Fibroblast of peridontal ligament (primary cell): ENCODE data around the gene SLC25A24.
A peak's percentile ranks its signal among the peaks of the same experiment; 100 is the strongest.
"Not testable (repeated sequence)": the region's sequence is repeated elsewhere in the genome, so short reads cannot be mapped to it uniquely, and the experiment has no call there.

Experiments used
- DNase-seq: peaks from one replicate; pipeline ENCODE4 v3.0.0-alpha.2; 2010; ENCODE audit errors: extremely low read depth

Gene SLC25A24

DNA sequence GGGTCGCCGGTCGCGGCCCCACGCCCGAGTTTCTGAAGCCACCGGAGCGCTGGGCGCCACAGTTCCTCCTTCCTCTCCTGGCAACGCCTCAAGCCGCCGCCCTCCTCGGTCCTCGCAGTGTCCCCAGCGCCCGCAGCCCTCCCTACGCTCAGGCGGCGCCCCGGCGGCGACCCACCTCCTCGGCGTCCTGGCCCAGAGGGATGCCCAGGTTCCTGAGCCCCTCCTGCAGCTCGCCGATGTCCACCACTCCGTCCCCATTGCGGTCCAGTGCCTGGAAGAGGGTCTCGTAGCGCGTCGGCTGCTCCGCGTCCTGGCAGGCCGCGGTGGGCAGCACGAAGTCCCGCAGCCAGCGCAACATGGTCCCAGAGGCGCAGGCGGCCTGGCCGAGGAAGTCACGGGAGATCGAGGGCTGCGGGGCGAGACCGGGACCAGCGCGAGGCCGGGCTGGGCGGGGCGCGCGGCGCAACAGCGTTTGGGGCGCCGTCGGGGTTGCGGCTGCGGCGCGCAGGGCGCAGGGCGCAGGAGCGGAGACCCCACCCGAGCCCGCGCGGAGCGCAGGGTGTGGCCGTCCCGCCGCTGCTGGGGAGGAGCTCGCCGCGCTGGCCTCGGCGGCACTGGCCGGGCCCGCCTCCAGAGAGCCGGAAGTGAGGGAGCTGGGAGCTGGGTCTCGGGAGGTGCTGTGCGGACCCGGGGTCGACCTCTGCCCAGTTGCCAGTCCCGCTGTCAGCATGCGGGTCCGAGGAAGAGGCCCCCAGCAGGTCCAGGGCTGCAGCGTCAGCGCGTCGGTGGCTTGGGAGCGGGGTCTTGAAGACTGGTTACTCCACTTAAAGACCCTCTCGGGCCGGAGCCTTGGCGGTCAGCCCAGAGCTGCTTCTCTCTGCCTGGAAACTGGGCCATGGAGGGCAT lies at the start of gene SLC25A24:
SLC25A24 (minus strand) TSS at position 563 of the 906 bp plus-strand sequence; CDS start at position 358, 205 bp downstream.
- peak; percentile 65 for DNase-seq

DNA sequence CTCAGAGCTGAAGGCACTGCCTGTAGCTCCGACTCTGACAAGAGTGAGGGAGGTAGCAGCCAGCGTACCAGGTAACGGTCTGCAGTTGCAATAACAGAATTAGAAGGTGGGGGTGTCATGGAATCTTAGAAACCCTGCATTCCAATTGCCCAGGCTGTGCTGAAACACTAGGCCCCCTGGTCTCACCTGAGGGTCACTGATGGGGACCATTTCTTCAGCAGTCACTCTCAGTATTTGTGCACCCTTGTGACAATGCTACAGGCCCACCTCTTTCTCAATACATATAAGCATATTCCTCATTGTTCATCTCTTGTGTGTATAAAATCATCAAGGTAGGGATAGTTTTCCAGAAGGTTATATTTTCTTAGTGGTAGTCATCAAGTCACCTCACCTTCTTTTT lies 43.8 kb upstream of the SLC25A24 start, which contains the start of gene NBPF4:
NBPF4 (minus strand) TSS at position 101 of the 400 bp plus-strand sequence. CDS start 315 bp downstream, outside the sequence.
- DNase-seq, result not testable (repeated sequence)

DNA sequence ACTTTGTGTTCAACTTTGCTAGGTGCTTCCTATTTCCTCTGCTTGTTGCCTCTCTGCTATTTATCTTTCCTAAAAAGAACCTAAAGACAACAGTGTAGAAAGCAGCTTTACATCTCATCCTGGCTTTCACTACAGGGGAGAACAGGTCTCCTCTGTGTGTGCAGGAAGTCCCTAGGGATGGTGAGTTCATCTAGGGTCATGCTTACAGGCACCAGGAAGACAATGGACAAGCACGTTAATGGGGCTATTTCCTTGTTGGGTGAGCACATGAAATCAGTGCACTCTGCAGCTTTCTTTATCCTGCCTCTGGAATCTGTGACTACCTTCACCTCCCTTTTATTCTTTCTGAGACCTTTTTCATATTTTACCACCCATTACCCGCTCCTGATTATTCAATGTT lies 39.3 kb upstream of the SLC25A24 start:
- DNase-seq, result not testable (repeated sequence)

GRCh38 chr1:108235308-108235707 lies 35.2 kb upstream of the SLC25A24 start:
- DNase-seq, result not testable (repeated sequence)

- not testable (repeated sequence) for DNase-seq
These were observed 32.0 kb upstream of the SLC25A24 start for GRCh38 chr1:108232183-108232582.

DNA sequence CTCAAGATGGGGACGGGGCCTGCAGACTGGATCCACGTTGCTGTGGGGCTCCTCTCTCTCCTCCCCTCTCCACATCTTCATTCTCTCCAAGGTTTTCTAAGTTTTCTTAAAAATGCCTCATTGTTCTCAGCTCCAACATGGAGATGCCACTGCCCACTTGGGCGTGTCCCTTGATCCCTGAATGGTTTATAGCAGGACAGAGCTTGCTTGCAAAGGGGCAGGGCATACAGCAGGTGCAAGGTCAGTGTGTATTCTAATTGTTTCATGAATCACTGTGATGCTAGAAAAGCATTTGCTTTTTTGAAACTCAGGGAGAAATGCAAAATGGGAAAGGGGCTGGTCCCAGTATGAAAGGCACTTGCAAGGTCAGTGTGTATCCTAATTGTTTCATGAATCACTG lies 29.8 kb upstream of the SLC25A24 start:
- not testable (repeated sequence) for DNase-seq

DNA sequence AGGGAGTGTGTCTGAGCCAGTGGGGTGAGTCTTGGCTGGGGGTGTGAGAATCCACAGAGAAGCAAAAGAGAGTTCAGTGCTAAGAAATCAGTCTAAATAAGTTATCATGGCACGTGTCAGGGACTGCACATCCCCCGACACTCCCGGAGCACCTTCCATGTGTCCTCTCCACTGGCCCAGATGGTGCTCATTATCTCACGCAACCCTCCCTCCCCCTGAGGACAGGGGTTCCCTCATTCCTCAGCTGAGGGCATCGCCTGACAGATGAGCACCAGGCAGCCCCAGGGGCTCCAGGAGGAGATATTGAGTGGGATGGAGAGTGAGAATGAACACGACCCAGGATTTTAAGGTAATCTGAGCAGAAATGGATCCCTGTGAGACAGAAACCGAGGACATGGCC lies 27.6 kb upstream of the SLC25A24 start:
- not testable (repeated sequence) for DNase-seq

DNA sequence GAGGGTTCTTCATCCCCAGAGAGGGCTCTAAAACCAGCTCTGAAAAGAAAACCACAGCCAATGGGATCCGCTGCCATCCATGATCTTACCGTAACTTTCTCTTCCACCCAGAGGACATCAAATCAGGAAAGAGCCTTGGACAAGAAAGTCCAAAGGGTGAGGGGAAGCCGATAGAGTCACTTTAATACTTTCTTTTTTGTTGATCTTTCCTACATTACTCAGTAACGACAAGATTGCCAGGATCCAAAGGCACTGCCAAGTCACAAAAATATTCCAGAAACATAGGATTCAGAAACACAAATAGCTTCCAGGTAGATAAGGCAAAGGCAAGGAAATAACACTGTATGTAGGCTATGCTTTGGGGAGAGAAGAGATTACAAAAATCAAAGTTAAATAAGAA lies 26.7 kb upstream of the SLC25A24 start:
- DNase-seq, result not testable (repeated sequence)

DNA sequence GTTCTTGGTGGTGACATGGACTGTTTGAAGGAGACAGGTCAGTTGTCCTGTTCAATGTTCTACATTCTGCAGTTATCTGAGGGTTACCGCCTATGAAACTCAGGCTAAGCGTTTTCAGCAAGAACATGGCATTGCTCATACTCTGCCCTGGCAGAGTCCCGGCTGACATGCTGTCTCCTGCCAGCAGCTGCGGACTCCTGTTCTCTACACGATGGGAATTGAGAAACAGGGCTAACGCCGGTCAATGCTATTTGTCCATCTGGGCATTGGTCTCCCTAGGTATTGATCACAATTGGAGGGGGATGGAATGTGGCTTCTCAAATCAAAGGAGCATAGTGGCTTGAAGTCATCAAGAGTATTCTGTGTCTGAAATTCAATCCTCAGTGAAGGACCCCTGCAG lies 23.1 kb upstream of the SLC25A24 start:
- not testable (repeated sequence) for DNase-seq

GRCh38 chr1:108217515-108218174 lies 17.5 kb upstream of the SLC25A24 start:
- DNase-seq, result not testable (repeated sequence)

- not testable (repeated sequence) for DNase-seq
These were observed 16.9 kb upstream of the SLC25A24 start for GRCh38 chr1:108217007-108217406.

GRCh38 chr1:108216028-108216890 lies 16.1 kb upstream of the SLC25A24 start:
- not testable (repeated sequence) for DNase-seq

DNA sequence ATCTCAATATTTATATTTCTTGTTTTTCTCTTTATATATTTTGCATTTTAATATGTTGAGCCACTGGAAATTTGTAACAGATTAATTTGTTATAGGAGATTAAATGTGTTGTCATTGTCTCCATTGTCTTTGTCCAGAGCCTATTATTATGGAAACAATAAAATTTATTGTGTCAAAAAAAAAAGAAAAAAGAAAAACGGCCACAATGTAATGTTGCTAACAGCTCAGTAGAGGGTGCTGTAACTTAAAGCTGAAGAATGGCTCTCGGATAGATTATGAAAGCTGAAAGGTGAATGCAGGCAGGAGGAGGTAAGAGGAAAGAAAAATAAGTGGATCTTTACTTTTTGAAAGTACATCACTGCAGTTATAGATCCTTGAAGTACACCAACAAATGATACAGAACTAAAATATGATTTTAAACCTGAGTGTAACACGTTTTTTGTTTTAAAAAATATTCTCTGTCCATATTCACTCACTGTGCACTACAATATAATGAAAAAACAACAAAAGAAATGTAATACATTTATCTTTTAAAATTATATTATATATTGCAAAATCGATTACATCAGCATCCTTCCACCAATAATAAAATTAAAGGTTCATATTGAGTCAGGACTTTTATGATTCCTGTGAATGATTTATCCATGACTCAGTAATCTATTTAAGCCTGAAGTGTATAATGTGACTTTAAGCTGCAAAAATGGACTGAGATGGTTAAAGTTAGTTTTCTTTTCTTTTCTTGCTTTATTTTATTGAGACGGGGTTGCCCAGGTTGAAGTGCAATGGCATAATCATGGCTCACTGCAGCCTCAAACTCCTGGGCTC lies 14.7 kb upstream of the SLC25A24 start:
- not testable (repeated sequence) for DNase-seq

- DNase-seq, result no peak
These were observed 10.9 kb upstream of the SLC25A24 start for GRCh38 chr1:108211014-108211413.

- DNase-seq, result no peak
These were observed 9.4 kb upstream of the SLC25A24 start for GRCh38 chr1:108209456-108210108.

GRCh38 chr1:108208724-108209446 lies 8.7 kb upstream of the SLC25A24 start:
- no peak for DNase-seq

- not testable (repeated sequence) for DNase-seq
These were observed 3.4 kb upstream of the SLC25A24 start for GRCh38 chr1:108203582-108203981.

DNA sequence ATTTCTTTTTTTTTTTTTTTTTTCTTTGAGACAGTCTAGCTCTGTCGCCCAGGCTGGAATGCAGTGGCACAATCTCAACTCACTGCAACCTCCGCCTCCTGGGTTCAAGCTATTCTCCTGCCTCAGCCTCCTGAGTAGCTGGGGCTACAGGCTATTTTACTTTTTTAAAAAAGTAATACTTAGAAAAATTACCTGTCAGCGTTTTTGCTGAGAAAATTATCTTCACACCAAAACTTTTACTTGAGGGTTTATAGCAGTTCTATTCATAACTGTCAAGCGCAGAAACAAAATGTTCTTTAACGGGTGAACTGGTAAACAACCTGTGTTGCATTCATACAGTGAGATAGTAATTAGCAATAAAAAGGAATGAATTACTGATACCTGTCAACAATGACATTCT lies 1.5 kb upstream of the SLC25A24 start:
- no peak for DNase-seq

DNA sequence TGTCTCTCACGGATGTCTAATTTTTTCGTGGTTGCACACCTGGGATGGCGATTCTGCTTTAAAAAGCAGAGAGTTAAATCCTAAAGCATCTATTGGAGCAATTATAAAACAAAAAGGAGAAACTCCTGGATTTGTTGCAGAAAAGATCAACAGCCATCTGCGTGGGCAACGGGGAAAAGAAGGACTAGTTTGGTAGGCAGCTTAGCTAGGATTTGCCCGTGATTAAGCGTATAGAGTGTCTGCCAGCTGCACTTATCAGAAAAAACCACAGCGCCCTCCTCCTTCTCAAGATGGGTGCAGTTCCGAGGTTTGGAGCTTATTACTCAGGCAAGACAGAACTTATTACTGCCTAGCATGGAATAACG lies 526 bp upstream of the SLC25A24 start:
- DNase-seq, result peak; percentile 82
